PFSK-1 (cell line): ENCODE measurements around the gene GPR137C.

Experiments used
- FOXP2 ChIP-seq: optimal IDR thresholded peaks from 2 replicates; pipeline ENCODE3; 2011; ENCODE audit warnings: borderline replicate concordance, control low read depth, inconsistent platforms; ENCODE audit not compliant: insufficient read depth; ENCODE audit errors: extremely low read length, extremely low read depth
- POLR2AphosphoS5 ChIP-seq: IDR thresholded peaks from 2 replicates; pipeline ENCODE4 v1.6.1; 2012; ENCODE audit warnings: low read depth, mild to moderate bottlenecking, control low read depth, low read length, moderate library complexity
- SIN3A ChIP-seq: IDR thresholded peaks from 2 replicates; pipeline ENCODE4 v1.6.1; 2012; ENCODE audit warnings: mild to moderate bottlenecking, low read length, moderate library complexity, borderline replicate concordance; ENCODE audit not compliant: insufficient read depth
- TAF1 ChIP-seq: IDR thresholded peaks from 2 replicates; pipeline ENCODE4 v1.6.1; 2012; ENCODE audit warnings: low read length, control low read depth, borderline replicate concordance; ENCODE audit not compliant: insufficient read depth
- TF ChIP-seq, protein P1 (sequence below), 2 experiments: IDR thresholded peaks; 2 replicates each; pipeline versions ENCODE4 v1.6.1 to v1.8.0; 2011 to 2012; ENCODE audit warnings: low read depth in 2 of 2, low read length in 2 of 2, control low read depth in 1 of 2, inconsistent platforms in 1 of 2, mild to moderate bottlenecking in 1 of 2, moderate library complexity in 1 of 2; ENCODE audit not compliant: insufficient read depth in 1 of 2

Gene GPR137C

DNA sequence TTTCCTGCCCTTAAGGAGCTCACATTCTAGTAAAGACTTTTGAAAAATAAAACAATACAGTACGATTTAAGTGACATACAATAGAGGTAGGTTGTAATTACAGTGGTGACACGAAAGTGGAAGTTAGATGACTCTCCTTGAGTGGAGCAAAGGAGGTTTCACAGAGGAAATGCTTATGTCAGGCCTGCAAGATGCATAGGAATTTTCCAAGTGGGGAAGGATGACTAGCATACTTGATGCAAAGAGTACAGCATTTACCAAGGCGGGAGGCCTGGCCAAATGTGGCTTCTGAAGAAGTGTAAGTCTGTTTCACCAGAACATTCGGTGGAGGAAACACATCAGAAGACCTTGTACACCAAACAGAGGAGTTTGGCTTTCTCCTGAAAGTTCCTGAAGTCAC lies 87.5 kb downstream of the GPR137C start:
- TF ChIP-seq, protein P1, sequence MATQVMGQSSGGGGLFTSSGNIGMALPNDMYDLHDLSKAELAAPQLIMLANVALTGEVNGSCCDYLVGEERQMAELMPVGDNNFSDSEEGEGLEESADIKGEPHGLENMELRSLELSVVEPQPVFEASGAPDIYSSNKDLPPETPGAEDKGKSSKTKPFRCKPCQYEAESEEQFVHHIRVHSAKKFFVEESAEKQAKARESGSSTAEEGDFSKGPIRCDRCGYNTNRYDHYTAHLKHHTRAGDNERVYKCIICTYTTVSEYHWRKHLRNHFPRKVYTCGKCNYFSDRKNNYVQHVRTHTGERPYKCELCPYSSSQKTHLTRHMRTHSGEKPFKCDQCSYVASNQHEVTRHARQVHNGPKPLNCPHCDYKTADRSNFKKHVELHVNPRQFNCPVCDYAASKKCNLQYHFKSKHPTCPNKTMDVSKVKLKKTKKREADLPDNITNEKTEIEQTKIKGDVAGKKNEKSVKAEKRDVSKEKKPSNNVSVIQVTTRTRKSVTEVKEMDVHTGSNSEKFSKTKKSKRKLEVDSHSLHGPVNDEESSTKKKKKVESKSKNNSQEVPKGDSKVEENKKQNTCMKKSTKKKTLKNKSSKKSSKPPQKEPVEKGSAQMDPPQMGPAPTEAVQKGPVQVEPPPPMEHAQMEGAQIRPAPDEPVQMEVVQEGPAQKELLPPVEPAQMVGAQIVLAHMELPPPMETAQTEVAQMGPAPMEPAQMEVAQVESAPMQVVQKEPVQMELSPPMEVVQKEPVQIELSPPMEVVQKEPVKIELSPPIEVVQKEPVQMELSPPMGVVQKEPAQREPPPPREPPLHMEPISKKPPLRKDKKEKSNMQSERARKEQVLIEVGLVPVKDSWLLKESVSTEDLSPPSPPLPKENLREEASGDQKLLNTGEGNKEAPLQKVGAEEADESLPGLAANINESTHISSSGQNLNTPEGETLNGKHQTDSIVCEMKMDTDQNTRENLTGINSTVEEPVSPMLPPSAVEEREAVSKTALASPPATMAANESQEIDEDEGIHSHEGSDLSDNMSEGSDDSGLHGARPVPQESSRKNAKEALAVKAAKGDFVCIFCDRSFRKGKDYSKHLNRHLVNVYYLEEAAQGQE (IDR thresholded peaks at IDR 0.05; ENCODE audit: insufficient read depth in 1 of 2, low read depth in 2 of 2, low read length in 2 of 2) = no peak
- TF ChIP-seq SIN3A (no peak), TAF1 (no peak), POLR2AphosphoS5 (no peak), FOXP2 (no peak)

DNA sequence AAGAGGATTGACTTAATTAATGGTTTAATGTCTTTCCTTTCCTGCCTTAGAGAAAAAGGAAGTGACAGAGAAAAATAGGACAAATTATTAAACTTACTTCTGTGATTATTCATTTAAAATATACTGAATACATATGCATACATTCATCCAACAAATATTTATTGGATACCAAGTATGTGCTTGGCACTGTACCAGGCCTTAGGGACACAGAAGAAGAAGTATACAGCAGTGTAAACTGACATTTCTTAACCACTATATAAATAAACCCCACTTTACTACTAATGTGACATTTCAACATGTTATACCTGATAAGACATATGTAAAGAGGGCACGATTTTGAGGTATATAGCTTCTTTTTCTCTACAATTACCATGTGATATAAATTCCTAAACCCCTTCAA lies 89.1 kb downstream of the GPR137C start:
- TF ChIP-seq TAF1 (no peak), FOXP2 (no peak), POLR2AphosphoS5 (no peak), SIN3A (no peak)
- TF ChIP-seq, protein P1 (IDR thresholded peaks at IDR 0.05; ENCODE audit: insufficient read depth in 1 of 2, low read depth in 2 of 2, low read length in 2 of 2) = no peak

DNA sequence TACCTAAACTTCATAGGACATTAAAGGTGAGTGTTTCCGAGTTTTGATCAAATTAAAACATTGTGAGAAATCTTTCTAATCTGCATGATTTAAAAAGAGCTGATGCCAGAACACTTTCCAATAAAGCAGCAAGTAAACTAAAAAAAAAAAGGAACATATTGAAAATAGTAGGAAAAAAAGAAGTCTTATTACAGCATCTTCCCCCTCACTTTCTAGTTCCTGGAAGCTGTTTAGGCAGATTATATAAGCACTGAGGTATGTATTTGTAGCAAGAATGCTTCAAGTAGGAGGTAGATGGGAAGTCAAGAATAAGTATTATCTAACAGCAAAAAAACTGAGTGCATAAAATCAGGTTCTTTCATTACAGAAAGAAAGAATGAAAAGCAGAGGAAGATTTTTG lies 96.9 kb downstream of the GPR137C start:
- TF ChIP-seq SIN3A (no peak), FOXP2 (no peak), POLR2AphosphoS5 (no peak), TAF1 (no peak)
- TF ChIP-seq, protein P1 (IDR thresholded peaks at IDR 0.05; ENCODE audit: insufficient read depth in 1 of 2, low read depth in 2 of 2, low read length in 2 of 2) = no peak

DNA sequence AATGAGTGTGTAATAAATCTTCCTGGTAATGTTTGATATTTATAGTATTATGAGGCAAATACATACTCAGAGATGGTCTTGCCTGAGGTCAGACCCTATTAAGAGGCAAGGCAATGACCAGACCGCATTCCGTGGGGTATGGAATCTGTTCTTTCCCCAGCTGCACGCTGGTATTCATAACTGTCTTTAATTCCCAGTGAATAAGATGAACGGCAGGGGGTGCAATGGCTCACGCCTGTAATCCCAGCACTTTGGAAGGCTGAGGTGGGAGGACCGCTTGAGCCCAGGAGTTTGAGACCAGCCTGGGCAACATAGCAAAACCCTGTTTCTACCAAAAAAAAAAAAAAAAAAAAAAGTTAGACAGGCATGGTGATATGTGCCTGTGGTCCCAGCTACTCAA lies 98.1 kb downstream of the GPR137C start:
- TF ChIP-seq, protein P1 (IDR thresholded peaks at IDR 0.05; ENCODE audit: insufficient read depth in 1 of 2, low read depth in 2 of 2, low read length in 2 of 2) = no peak
- no peak for TF ChIP-seq FOXP2

DNA sequence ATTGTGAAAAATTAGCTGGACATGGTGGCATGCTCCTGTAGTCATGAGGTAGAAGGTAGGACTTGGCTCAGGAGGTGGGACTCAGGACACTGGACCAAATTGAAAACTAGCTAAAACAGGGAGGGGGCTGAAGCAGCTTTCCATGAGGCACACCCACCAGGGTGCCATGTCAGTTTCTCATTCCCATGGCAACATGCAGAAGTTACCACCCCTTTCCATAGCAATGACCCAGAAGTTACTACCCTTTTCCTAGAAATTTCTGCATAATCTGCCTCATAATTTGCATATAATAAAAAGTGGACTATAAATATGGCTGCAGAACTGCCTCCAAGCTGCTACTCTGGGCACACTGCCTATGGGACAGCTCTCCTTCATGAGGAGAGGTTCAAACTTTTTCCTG lies 104.3 kb downstream of the GPR137C start:
- no peak for TF ChIP-seq SIN3A
- no peak for TF ChIP-seq TAF1
- no peak for TF ChIP-seq POLR2AphosphoS5
- TF ChIP-seq, protein P1 (IDR thresholded peaks at IDR 0.05; ENCODE audit: insufficient read depth in 1 of 2, low read depth in 2 of 2, low read length in 2 of 2) = no peak
- no peak for TF ChIP-seq FOXP2
